ENCODE measurements around the gene ME3. TPM values are rescaled to one million over a fixed set of nuclear protein-coding genes. Genes with fewer than 3 reads are reported as not detected.

ME3 gene
- polyA plus RNA-seq, 1 donor (not counting 4 experiments of a cell fraction or from before 2014, with no cell fraction given): 1.0 TPM

- H3K27ac ChIP-seq (ENCODE audit: control insufficient read depth, insufficient read depth, low read length): no peak overlapping the region
- H3K79me2 ChIP-seq (ENCODE audit: control insufficient read depth, insufficient read depth, low read length): no peaks in the 10 kb centered on the region
- no peak for TF ChIP-seq CTCF (optimal IDR thresholded peaks at IDR 0.05 in 1 of 3, IDR thresholded peaks at IDR 0.05 in 1 of 3, conservative IDR thresholded peaks at IDR 0.05 in 1 of 3; ENCODE audit: extremely low read depth in 1 of 3, insufficient read depth in 2 of 3, low read length in 3 of 3)
- TF ChIP-seq EZH2 (IDR thresholded peaks at IDR 0.05; ENCODE audit: low read length): no peak
- H3K9me1 ChIP-seq (ENCODE audit: control insufficient read depth, extremely low read depth, insufficient read depth, low read length): no peaks in the 10 kb centered on the region
- FAIRE-seq (peak; percentile 76), DNase-seq (ENCODE audit: low read depth, low spot score) (no peak)
- no peak overlapping the region for H2AFZ ChIP-seq (ENCODE audit: control insufficient read depth, low read length)
- no peaks in the 10 kb centered on the region for H3K36me3 ChIP-seq (ENCODE audit: control insufficient read depth in 2 of 2, extremely low read depth in 1 of 2, insufficient read depth in 2 of 2, low read length in 2 of 2)
- H3K9me3 ChIP-seq (ENCODE audit: control insufficient read depth, low read depth, low read length): no peaks in the 10 kb centered on the region
- no peak overlapping the region for H3K4me2 ChIP-seq (ENCODE audit: control insufficient read depth, extremely low read depth, insufficient read depth, low read depth, low read length)
- H3K4me1 ChIP-seq (ENCODE audit: control insufficient read depth, extremely low read depth, insufficient read depth, low read length): peaks cover 32% of the 10 kb centered on the region
- H3K27me3 ChIP-seq (ENCODE audit: control insufficient read depth, extremely low read depth, insufficient read depth, low read length): no peaks in the 10 kb centered on the region
- H4K20me1 ChIP-seq (ENCODE audit: control insufficient read depth, extremely low read depth, insufficient read depth, low read length): no peaks in the 10 kb centered on the region
- dilution Hi-C loops (cut with MboI; ENCODE audit: extremely low pct_ligation_motif_present, low sequenced_read_pairs): no loop called here
- no peak overlapping the region for H3K4me3 ChIP-seq (ENCODE audit: control insufficient read depth in 2 of 3, extremely low read depth in 1 of 3, insufficient read depth in 2 of 3, low read depth in 1 of 3, low read length in 3 of 3)
- H3K9ac ChIP-seq (ENCODE audit: control insufficient read depth, extremely low read depth, insufficient read depth, low read length): no peak overlapping the region
Measured at GRCh38 chr11:86551288-86552092, 120.9 kb downstream of the ME3 start.

GRCh38 chr11:86550757-86551156, 121.7 kb downstream of the ME3 start:
- no peaks in the 10 kb centered on the region for H4K20me1 ChIP-seq (ENCODE audit: control insufficient read depth, extremely low read depth, insufficient read depth, low read length)
- no peak overlapping the region for H3K27ac ChIP-seq (ENCODE audit: control insufficient read depth, insufficient read depth, low read length)
- no peaks in the 10 kb centered on the region for H3K9me3 ChIP-seq (ENCODE audit: control insufficient read depth, low read depth, low read length)
- no peak for DNase-seq (ENCODE audit: low read depth, low spot score)
- no peak overlapping the region for H3K4me3 ChIP-seq (ENCODE audit: control insufficient read depth in 2 of 3, extremely low read depth in 1 of 3, insufficient read depth in 2 of 3, low read depth in 1 of 3, low read length in 3 of 3)
- H3K36me3 ChIP-seq (ENCODE audit: control insufficient read depth in 2 of 2, extremely low read depth in 1 of 2, insufficient read depth in 2 of 2, low read length in 2 of 2): no peaks in the 10 kb centered on the region
- H3K9me1 ChIP-seq (ENCODE audit: control insufficient read depth, extremely low read depth, insufficient read depth, low read length): no peaks in the 10 kb centered on the region
- no peak for FAIRE-seq
- H3K9ac ChIP-seq (ENCODE audit: control insufficient read depth, extremely low read depth, insufficient read depth, low read length): no peak overlapping the region
- H2AFZ ChIP-seq (ENCODE audit: control insufficient read depth, low read length): no peak overlapping the region
- TF ChIP-seq EZH2 (IDR thresholded peaks at IDR 0.05; ENCODE audit: low read length) (no peak), CTCF (optimal IDR thresholded peaks at IDR 0.05 in 1 of 3, IDR thresholded peaks at IDR 0.05 in 1 of 3, conservative IDR thresholded peaks at IDR 0.05 in 1 of 3; ENCODE audit: extremely low read depth in 1 of 3, insufficient read depth in 2 of 3, low read length in 3 of 3) (no peak)
- no peaks in the 10 kb centered on the region for H3K27me3 ChIP-seq (ENCODE audit: control insufficient read depth, extremely low read depth, insufficient read depth, low read length)
- peaks cover 32% of the 10 kb centered on the region for H3K4me1 ChIP-seq (ENCODE audit: control insufficient read depth, extremely low read depth, insufficient read depth, low read length)
- dilution Hi-C loops (cut with MboI; ENCODE audit: extremely low pct_ligation_motif_present, low sequenced_read_pairs): no loop called here
- no peak overlapping the region for H3K4me2 ChIP-seq (ENCODE audit: control insufficient read depth, extremely low read depth, insufficient read depth, low read depth, low read length)
- no peaks in the 10 kb centered on the region for H3K79me2 ChIP-seq (ENCODE audit: control insufficient read depth, insufficient read depth, low read length)
